Testis (tissue), 2 donors: ENCODE data around the gene ZBTB20.

Experiments used
- POLR2A ChIP-seq: fragments of 450-650 bp; IDR thresholded peaks from one replicate; pipeline ENCODE4 v1.6.1; 2017; ENCODE audit warnings: antibody characterized with exemption, mild to moderate bottlenecking, moderate library complexity
- TF ChIP-seq, protein P1 (sequence below), 3 experiments: fragments of 450-650 bp in 2 of 3; fragments of 200-600 bp in 1 of 3; sonication (generic) in 1 of 3; IDR thresholded peaks; one replicate each; pipeline ENCODE4 v1.5.1; 2016 to 2019; ENCODE audit warnings: antibody characterized with exemption in 3 of 3, mild to moderate bottlenecking in 2 of 3, moderate library complexity in 1 of 3

GRCh38 chr3:115040673-115041286, 106.3 kb downstream of the ZBTB20 start:
- TF ChIP-seq, protein P1, sequence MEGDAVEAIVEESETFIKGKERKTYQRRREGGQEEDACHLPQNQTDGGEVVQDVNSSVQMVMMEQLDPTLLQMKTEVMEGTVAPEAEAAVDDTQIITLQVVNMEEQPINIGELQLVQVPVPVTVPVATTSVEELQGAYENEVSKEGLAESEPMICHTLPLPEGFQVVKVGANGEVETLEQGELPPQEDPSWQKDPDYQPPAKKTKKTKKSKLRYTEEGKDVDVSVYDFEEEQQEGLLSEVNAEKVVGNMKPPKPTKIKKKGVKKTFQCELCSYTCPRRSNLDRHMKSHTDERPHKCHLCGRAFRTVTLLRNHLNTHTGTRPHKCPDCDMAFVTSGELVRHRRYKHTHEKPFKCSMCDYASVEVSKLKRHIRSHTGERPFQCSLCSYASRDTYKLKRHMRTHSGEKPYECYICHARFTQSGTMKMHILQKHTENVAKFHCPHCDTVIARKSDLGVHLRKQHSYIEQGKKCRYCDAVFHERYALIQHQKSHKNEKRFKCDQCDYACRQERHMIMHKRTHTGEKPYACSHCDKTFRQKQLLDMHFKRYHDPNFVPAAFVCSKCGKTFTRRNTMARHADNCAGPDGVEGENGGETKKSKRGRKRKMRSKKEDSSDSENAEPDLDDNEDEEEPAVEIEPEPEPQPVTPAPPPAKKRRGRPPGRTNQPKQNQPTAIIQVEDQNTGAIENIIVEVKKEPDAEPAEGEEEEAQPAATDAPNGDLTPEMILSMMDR (IDR thresholded peaks at IDR 0.05) = peak in 2 of 3 experiments; percentile 9 to 40
- no peak for TF ChIP-seq POLR2A
